Measurements from ENCODE around the gene INO80E. TPM values are rescaled to one million over a fixed set of nuclear protein-coding genes. Genes with fewer than 3 reads are reported as not detected.
A peak's percentile ranks its signal among the peaks of the same experiment; 100 is the strongest.

The INO80E gene
- total and polyA plus RNA-seq, 2 of the 8 experiments (the other 6 are each of a cell fraction or from before 2014, with no cell fraction given), result 43.0 to 91.2 TPM

DNA sequence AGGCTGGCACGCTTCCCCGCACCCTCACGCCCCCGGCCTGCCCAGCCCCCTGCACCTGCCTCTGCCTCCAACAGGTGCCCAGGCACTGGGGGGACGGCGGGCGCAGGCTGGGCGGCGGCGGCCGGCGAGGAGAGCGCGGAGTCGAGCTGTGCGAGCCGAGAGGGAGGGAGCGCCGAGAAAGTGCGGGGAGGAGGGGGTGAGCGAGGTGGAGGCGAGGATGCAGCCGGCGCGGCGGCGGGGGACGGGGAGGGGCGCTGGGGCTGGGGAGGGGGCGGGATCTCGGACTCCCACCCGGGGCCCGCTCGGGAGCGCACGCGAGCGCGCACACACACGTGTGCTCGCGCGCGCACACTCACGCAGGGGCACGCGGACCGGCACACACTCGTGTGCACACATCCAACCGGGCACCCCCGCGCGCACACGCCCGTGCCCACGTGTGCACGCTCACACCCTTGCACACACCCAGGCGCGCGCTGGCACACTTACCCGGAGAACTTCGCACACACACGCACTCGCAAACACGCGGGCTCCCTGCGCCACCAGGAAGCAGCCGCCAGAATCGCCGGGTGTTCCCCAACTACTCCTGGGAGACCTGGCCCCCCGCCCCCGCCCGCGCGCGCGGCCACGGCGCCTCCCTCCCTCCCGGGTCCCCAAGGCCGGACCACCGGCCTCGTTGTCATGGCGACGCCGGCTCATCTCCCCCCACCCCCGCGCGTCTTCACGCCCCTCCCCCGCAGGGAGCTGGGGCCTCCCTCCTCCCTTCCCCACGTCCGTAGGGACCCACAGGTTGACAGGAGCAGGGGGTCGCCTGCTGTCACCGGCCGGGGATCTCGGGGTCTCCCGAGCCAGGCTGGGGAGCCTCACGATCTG is 15.0 kb downstream of the INO80E start, which contains the start of gene DOC2A:
Gene DOC2A (minus strand): TSS at position 184 of the 870 bp plus-strand sequence. CDS start 805 bp downstream, outside the sequence.
- DNase-seq (ENCODE audit: low read depth in 1 of 2, low spot score in 2 of 2) (peak in 1 of 2 experiments; percentile 81), FAIRE-seq (no peak)
- Histone ChIP-seq H4K8ac (ENCODE audit: extremely low read depth, insufficient read depth, low read length) (no peak within 1 kb of the TSS; the same call in 1 of the 2 replicates), H4K5ac (ENCODE audit: insufficient read length, low read depth, low read length) (no peak within 1 kb of the TSS), H3K9me3 (ENCODE audit: insufficient read depth in 2 of 2, low read depth in 1 of 2, low read length in 1 of 2) (no peaks in the 10 kb centered on the region), H3K14ac (ENCODE audit: insufficient read length) (no peak within 1 kb of the TSS), H2BK20ac (ENCODE audit: low read length) (no peak within 1 kb of the TSS), H3K23ac (ENCODE audit: insufficient read length) (no peak within 1 kb of the TSS), H3K23me2 (ENCODE audit: low read depth, low read length) (peaks cover 16% of the 10 kb centered on the region), H3K4me3 (ENCODE audit: extremely low read depth in 1 of 4, insufficient read depth in 2 of 4, low read depth in 3 of 4, low read length in 4 of 4) (peak within 1 kb of the TSS; percentile 45 to 79 (median 74)), H2BK12ac (ENCODE audit: low read depth, low read length) (peak within 1 kb of the TSS; percentile 68; the same call in 1 of the 2 replicates), H3K4me1 (replicated peaks in 1 of 4; ENCODE audit: control insufficient read depth in 3 of 4, insufficient read depth in 4 of 4, low read length in 3 of 4) (peaks cover 0 to 19% (median 13%) of the 10 kb centered on the region in 4 experiments; a peak in 6 of 7 replicates), H4K20me1 (replicated peaks in 1 of 2; ENCODE audit: control insufficient read depth in 1 of 2, insufficient read depth in 2 of 2, low read length in 2 of 2) (peaks cover 1 to 6% of the 10 kb centered on the region in 2 experiments), H3K9ac (replicated peaks in 1 of 4; ENCODE audit: extremely low read depth in 1 of 4, low read depth in 3 of 4, low read length in 3 of 4) (peak within 1 kb of the TSS in 1 of 4 experiments; percentile 36; a peak in 1 of 7 replicates), H2BK15ac (ENCODE audit: low read length) (peak within 1 kb of the TSS; percentile 31; the same call in 1 of the 2 replicates), H3K4ac (replicated peaks; ENCODE audit: insufficient read length, low read depth, low read length) (no peak within 1 kb of the TSS), H4K91ac (replicated peaks; ENCODE audit: insufficient read length, low read length) (peak within 1 kb of the TSS; percentile 85), H3K56ac (replicated peaks; ENCODE audit: insufficient read length, low read depth, low read length) (no peak within 1 kb of the TSS), H2BK5ac (ENCODE audit: low read depth, low read length) (peak within 1 kb of the TSS; percentile 24; the same call in 1 of the 2 replicates), H2BK120ac (replicated peaks; ENCODE audit: low read depth, low read length) (peak within 1 kb of the TSS; percentile 54), H3K79me2 (ENCODE audit: control insufficient read depth in 1 of 2, insufficient read depth in 2 of 2, low read length in 2 of 2) (no peaks in the 10 kb centered on the region), H3K36me3 (ENCODE audit: control insufficient read depth in 2 of 4, insufficient read depth in 4 of 4, low read length in 3 of 4) (peaks cover 0 to 2% (median 0%) of the 10 kb centered on the region in 4 experiments; a peak in 1 of 8 replicates), H2AFZ (ENCODE audit: low read length) (no peak within 1 kb of the TSS; the same call in 1 of the 2 replicates), H3K27me3 (replicated peaks in 1 of 4; ENCODE audit: control insufficient read depth in 3 of 4, extremely low read depth in 1 of 4, insufficient read depth in 3 of 4, low read length in 3 of 4) (peaks cover 0 to 23% (median 13%) of the 10 kb centered on the region in 4 experiments; a peak in 5 of 7 replicates), H3K4me2 (ENCODE audit: insufficient read depth in 1 of 2, low read depth in 2 of 2, low read length in 2 of 2) (peak within 1 kb of the TSS; percentile 77 to 96), H2AK5ac (ENCODE audit: low read depth, low read length) (0 out of 2 replicates have a peak within 1 kb of the TSS, but pooled peaks have one; percentile 13), H3K27ac (ENCODE audit: low read depth, low read length) (no peak within 1 kb of the TSS), H3K18ac (ENCODE audit: extremely low read depth, low read length) (no peak within 1 kb of the TSS; the same call in 1 of the 2 replicates), H3K79me1 (ENCODE audit: low read depth, low read length) (no peaks in the 10 kb centered on the region)
- ChIA-PET POLR2A (ENCODE audit: partially characterized antibody) (interaction anchor here (0.7 to 2.6 kb wide), 6 partner anchors 10 to 198 kb away, joined by 3 to 10 read pairs (median 4); partner anchors contain the start of genes HIRIP3 and TLCD3B), CTCF (ENCODE audit: partially characterized antibody) (interaction anchor here (1.2 to 3.1 kb wide), 2 partner anchors 11 to 163 kb away, joined by 3 to 10 read pairs; no protein-coding TSS in a partner anchor)
- WGBS, 2 experiments (ENCODE audit: extremely low coverage in 1 of 2, insufficient coverage in 1 of 2, insufficient read length in 1 of 2, insufficient replicate concordance in 2 of 2, low coverage in 1 of 2, low lambda C conversion rate in 2 of 2, missing lambda C conversion rate in 1 of 2), result 0% methylated on average over 9 of the region's 99 CpGs; no CpG with 5 or more reads in 1 of the 2 experiments
- TF ChIP-seq YY1 (IDR thresholded peaks at IDR 0.05; ENCODE audit: low read depth, low read length), result peak; percentile 46; the same call in 1 of the 2 replicates
- peak; percentile 50 for TF ChIP-seq RBBP5 (IDR thresholded peaks at IDR 0.05; ENCODE audit: borderline replicate concordance, low read depth, low read length)
- no peak for TF ChIP-seq TAF1 (IDR thresholded peaks at IDR 0.05; ENCODE audit: low read depth, low read length)
- TF ChIP-seq, protein P1, sequence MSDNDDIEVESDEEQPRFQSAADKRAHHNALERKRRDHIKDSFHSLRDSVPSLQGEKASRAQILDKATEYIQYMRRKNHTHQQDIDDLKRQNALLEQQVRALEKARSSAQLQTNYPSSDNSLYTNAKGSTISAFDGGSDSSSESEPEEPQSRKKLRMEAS (IDR thresholded peaks at IDR 0.05), result peak; percentile 65; the same call in 1 of the 2 replicates
- peak; percentile 69 for TF ChIP-seq KDM4A (IDR thresholded peaks at IDR 0.05; ENCODE audit: low read depth, low read length, severe bottlenecking)
- TF ChIP-seq NANOG (IDR thresholded peaks at IDR 0.05; ENCODE audit: insufficient read depth, low read depth, low read length, poor library complexity, severe bottlenecking), result no peak
- TF ChIP-seq BACH1 (IDR thresholded peaks at IDR 0.05; ENCODE audit: low read length), result 0 out of 2 replicates have a peak, but pooled peaks have one; percentile 29
- peak in 1 of 2 experiments; percentile 18; a peak in 1 of 4 replicates for TF ChIP-seq SIN3A (conservative IDR thresholded peaks at IDR 0.05 in 1 of 2, IDR thresholded peaks at IDR 0.05 in 1 of 2; ENCODE audit: low read depth in 1 of 2, low read length in 2 of 2)
- peak; percentile 73; the same call in 1 of the 2 replicates for TF ChIP-seq EGR1 (IDR thresholded peaks at IDR 0.05; ENCODE audit: borderline replicate concordance, low read depth, low read length)
